Hypothalamus (tissue), 51 donors: ENCODE measurements around the gene ATN1.

ENCODE experiments used
- DNase-seq, 51 donors: peaks; one replicate each; lab custom pipeline; 2025; lab: John Stamatoyannopoulos, UW

Gene ATN1

DNA sequence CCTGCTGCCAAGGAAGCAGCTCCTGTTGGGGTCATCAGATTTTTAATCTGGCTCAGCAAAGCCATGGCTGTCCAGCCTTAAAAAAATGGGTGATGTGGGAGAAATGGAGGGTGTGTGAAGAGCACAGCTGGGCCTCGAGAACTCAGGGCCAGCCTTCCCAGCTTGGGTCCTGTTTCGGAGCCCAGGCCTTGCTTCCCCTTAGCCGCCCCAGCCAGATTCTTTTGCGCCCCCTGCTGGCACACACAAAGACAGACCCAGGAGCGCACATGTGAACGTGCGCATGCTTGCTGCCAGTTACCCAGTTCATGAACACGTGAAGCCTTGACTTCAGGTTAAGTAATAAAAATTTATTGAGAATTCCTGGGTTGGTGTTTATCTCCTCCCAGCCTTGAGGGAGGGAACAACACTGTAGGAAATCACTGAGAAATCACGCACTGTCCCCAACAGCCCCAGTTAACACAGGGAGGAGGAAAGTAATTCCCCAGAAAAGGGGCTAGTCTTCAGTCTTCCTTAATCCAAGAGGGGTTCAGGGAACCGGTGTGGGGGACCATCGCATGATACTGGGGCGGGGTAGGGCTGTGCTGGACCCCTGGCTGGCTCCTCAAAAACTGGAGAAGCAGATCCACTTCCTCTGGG is 37.4 kb downstream of the ATN1 start:
- DNase-seq, result peak in 47 of 51 donors; percentile 15 to 85 (median 64)

DNA sequence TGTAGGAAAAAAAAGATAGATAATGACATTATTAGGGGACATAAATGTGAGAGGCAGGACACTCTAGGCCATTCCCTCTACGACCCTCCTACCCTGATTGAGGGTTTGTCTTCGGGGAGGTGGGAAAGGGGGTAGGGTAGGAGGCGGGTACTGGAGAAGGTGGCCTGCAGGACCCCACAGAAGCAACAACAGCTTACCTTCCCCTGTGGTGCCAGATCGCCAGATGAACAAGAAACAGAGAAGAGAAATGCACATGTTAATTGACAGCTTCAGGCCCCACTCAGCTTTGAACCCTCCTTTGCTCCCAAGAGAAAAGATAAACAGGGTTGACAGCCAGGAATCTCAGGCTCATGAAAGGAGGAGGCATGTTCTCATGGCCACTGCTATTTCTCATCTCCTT is 38.0 kb downstream of the ATN1 start:
- DNase-seq, result no peak

DNA sequence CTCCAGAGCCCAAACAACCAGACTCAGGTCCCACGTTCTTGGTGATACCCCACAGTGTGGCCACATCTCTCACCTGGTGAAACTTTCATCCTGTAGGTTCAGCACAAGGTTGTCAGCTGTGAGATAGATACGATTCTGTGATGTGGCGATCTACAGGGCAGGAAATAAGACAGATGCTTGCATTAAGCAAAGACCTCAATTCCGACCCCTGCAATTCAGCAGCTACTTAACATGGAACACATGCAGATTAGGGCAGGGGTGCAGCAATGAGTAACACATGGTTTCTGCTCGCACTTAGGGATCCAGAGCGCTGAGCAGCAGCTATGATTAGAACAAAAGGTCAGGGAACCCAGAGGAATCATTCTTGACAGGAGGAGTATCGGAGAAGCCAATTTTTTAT is 38.6 kb downstream of the ATN1 start:
- no peak for DNase-seq

DNA sequence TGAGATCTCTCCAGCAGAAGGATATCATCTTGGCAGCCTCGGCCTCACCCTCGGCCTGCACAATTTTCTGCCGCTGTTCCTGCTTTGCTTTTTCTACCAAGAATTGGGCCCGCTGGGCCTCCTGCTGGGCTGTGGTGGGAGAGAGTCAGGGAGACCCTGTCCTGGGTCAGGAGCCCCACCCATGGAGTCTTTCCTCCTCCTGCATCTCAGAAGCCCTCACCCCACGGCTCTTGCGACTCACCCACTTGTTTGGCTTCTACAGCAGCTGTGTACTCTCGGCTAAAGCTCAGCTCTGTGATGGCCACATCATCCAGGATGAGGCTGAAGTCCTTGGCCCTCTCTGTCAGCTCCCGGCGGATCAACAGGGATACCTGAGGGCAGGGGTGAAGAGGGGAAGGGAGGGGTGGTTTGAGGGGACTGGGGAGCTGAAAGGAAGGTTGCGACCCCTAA is 39.9 kb downstream of the ATN1 start:
- DNase-seq, result no peak

DNA sequence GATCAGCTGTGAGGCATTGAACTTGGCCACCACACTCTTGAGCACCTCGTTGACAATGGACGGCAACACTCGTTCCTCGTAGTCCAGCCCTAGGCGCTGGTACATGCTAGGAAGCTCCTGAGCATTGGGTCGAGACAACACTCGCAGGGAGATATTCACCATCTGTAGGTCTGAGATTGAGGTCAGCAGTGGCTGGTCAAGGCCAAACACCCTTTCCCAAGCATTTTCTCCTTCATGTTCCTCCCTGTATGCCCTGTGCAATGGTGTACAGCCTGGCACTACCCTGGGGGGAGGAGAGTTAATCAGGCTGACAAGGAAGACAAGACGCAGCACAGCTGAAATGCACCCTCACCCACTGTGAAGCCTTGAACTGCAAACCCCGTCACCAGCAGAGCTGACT is 40.7 kb downstream of the ATN1 start:
- DNase-seq, result no peak

DNA sequence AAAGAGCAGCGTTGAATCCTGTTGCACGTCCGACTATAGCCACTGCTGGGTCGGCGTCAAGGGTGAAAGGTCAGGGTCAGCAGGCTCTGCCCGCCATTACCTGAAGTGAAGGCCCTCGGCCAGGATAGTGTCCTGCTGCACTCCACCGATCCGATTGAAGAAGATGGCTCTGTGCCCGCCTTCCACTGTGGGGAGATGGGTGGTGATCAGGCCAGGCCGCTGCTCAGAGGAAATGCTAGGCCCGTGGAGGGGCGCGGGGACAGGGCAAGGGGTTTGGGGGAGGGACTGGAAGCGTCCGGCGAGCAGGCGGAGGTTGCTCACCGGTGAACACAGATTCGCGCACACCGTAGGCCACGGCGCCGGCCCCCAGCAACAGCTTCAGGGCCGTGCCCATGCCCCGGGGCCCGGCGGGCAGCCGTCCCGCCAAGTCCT is 42.4 kb downstream of the ATN1 start:
- DNase-seq, result no peak

DNA sequence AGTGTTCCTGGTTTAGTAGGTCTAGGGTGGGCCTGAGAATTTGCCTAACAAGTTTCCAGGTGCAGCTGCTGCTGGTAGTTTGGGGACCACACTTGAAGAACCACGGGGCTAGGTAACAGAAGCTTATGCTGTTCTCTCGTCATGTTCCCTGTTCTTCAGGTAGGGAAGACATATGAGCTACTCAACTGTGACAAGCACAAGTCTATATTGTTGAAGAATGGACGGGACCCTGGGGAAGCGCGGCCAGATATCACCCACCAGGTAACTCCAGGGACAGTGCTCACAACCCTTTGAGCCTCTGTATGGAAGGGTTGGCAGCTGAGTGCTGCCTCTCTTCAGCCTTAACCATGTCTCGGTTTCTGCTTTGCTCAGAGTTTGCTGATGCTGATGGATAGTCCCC is 46.4 kb downstream of the ATN1 start:
- DNase-seq, result no peak

DNA sequence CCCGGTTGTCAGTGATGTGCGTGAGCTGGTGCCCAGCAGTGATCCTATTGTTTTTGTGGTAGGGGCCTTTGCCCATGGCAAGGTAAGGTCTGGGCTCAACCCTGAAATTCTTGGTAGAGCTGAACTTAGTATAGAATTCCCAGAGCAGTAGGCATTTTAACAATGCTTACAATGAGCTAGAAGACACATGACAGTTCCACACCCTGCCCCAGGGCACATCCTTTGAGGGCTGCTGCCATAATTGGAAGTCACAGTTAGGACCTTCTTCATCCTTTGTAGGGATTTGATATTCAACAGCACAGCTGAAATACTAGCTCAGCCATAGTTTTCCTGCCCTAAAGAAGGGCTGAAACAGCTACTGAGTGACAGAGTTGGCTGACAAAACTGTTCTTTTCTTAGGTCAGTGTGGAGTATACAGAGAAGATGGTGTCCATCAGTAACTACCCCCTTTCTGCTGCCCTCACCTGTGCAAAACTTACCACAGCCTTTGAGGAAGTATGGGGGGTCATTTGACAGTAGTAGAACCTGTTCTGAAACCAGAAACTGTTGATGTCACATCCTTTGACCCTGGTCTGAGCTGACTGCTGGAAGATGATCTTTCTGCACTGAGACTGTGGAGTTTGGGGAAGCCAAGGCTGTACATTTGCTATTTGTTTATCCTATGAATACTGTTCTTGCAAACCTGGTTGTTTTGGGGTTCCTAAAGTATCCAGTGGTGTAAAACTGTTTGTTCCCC is 47.7 kb downstream of the ATN1 start:
- DNase-seq, result no peak

DNA sequence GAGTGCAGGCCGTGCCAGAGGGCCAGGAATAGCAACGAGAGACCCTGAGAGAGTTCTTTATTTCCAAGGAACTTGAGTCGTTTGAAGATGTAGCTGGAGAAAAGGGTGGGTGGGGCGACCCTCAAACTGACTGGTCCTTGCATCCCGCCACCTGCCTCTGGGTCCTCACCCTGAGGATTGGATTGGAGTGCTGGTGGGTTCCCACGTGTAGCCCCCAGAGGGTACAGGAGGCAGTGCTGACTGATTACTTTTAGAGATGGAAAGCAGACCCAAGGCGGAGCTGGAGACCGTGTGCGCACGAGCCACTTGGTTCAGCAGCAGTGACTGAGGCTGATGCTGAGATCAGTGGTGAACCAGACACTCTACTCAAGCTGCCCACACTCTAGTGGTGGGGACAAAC is 49.9 kb downstream of the ATN1 start:
- DNase-seq, result no peak

DNA sequence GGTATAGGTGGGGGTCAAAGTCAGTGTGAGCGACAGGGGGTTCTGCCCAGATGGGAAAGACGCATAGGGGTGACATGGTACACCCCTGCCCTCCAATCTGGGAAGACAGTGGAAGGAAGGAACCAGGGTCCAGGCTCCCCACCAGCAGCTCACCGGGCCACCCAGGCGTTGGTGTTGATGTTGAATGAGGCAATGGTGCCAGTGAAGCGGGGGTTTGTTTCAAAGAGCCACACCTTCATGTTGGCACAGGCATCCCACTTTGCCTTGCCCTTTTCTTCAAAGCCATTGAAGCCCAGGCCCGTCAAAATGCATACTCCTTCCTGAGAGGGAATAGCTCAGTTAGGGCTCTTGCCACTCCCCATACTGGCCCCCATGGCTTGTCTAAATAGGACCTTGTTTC is 50.4 kb downstream of the ATN1 start:
- no peak for DNase-seq

DNA sequence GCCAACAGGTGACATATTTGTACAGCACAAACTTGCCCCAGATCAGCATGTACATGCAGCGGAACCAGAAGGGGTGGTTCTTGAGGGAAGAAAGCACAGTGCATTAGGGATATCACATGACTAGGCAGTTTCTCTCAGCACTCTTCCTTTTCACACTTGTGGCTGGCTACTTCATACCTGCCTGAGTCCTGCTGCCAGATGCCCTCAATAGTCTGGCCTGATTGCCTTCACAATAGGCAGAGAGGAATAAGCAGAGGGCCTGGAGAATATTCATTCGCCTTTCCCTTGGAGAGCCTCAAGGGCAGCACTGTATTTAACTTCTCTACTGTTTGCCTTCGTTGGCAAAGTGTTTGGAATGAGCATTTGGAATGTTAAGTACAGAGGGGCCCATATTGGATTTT is 50.9 kb downstream of the ATN1 start:
- no peak for DNase-seq

DNA sequence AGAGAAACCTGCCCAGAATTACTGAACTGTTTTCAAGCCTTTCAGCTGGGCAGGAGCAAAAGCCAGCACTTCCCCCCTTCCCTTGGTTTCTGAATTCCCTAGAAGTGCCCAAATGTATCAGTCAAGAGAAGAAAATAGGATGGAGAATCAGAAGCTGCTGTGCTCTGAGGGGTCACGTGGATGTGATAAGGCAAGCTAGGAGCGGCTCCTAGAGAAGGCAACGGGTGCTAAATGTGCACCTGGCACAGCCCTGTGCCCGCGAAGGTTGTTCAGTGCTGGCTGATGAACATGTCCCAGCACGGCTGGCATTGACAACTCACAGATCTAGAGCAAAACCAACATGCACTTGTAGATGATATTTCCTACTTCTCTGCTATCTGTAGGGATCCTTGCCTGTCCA is 51.3 kb downstream of the ATN1 start:
- DNase-seq, result no peak

DNA sequence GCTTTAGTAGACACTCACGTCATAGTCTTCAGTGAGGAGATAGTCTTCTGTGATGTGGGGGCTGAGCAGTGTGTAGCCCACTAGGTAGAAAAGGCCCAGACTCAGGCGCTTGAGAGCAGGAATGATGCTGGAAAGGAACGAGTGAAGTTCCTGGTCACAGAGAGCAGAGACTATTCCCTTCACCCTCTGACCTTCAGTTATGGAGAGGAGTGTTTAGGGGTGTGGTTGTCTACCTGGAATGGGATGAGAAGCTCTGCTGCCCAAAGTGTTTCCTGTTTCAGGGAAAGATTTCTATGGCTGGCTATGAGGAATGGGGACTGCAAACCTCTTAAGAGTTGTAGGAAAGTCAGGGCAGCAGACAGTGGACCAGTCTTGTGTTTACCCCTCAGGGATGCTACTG is 51.7 kb downstream of the ATN1 start:
- DNase-seq, result no peak

DNA sequence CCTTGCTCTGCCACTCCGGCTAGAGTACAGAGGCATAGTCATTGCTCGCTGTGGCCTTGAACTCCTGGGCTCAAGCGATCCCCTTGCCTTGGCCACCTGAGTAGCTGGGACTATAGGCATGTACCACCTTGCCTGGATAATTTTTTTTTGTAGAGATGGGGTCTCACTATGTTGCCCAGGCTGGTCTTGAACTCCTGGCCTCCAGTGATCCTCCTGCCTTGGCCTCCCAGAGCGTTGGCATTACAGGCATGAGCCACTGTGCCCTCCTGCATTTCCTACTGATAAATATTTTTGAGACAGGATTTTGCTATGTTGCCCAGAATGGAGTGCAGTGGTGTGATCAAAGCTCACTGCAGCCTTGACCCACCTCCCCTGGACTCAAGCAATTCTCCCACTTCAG is 52.3 kb downstream of the ATN1 start:
- DNase-seq, result no peak

DNA sequence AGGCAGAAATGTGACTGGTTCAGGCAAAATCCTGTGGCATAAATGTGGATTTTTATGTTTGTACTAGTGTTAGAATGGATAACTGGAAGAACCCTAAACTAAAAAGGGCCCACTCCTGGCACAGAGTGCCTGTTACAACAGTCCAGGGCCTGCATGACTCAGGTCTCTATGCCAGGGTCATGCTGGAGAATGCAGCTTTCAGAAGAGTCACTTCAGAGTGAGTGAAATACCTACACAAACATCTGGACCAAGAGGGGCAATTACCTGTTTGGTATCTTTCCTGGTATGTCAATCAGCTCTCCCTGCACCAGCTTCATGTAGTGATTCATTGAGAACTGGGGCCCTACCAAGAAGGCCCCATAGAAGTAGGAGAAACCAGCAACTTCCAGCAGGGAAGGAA is 53.0 kb downstream of the ATN1 start:
- no peak for DNase-seq

DNA sequence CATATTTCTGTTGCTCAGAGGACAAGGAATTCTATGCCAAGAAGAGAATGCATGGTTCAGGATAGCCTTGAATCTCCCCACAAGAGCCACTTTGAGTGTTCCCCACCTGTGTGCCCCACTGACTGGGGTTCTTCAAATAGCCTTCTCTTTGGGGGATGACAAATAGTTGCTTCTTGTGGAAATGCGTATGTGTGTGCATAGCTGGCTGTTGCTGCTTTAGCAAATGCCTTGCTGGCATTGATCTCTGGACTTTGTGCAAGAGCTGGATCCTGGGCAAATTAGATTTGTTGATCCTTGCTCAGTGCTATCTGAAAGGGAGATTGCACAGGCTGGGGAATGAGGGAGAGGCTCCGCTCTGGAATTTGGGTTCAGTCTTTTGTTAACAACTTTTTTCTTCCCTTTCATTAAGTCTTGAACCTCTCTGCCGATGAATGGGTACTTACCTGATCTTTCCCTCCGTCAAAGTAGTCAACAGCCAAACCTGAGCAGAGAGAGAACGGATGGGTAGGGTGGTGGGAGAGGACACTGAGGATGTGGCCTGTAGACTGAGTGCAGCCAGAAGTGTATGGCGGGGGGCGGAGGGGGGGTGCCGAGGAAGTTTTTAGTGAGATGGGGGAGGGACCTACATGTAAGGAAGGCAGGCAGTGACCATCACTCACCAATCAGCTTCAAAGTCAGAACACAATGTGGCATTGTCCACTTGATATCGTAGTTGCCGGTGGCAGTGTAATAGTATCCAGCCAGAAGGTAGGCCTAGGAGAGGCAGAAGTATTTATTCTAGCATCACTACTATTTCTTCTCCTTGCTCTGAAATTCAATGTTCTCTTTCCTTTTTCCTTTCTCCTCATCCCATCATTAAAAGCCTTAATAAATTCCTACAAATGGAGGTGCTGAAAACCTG is 53.6 kb downstream of the ATN1 start:
- no peak for DNase-seq

DNA sequence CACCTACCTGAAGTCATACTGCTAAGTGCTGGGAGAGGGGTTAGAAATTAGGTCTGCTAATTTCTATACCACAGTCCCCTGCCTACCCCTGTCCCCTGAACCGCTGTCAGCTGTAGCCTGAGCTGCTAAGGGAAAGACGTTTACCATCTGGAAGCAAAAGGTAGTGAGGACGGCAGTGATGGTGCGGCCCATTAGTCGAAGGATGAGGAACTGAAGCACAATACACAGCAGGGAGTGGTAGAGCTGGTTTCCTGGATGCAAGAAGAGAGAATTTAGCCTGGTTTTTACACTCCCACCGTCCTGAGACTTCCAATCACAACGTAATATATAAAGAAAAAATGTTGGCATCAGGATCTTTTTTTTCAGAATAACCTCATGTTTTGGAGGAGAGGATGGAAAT is 54.8 kb downstream of the ATN1 start:
- DNase-seq, result no peak

DNA sequence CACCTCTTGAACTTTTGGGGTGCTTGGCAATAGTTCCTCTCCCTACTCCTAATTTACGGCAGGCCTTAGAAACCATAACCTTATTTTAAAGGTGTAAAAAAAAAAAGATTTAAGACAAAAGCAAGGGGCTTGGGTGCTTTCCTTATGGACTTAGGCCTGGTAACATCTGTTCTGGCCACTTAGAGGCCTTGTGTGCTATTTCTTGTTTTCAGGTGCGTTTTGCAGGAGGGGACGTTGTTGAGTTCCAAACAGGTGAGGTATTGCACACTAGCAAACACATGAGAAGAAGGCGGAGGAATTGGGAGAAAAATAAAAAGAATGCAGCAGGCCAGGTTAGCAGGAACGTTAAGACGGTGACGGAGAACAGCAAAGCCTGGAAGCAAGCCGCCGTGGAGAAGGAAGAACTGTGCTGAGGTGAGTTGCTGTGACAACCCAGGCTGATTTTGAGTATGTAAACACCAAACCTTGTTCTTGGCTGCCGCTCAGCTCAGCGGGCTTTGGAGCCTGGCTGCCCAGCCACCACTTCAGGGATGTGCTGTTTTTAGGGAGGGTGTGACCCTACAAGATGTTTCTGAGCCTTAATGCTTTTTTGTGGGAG is 60.3 kb downstream of the ATN1 start:
- peak in 2 of 51 donors; percentile 10 to 12 for DNase-seq
